HG03558 (cell line): Measurements from ENCODE around the gene HOXA7.

Experiments used
- ATAC-seq: cut with Tn5 transposase; IDR thresholded peaks from one replicate; pipeline ENCODE4 v1.9.1; 2021; ENCODE audit warnings: moderate number of reproducible peaks; ENCODE audit not compliant: unreplicated experiment; ENCODE audit errors: extremely low read depth

Gene HOXA7

DNA sequence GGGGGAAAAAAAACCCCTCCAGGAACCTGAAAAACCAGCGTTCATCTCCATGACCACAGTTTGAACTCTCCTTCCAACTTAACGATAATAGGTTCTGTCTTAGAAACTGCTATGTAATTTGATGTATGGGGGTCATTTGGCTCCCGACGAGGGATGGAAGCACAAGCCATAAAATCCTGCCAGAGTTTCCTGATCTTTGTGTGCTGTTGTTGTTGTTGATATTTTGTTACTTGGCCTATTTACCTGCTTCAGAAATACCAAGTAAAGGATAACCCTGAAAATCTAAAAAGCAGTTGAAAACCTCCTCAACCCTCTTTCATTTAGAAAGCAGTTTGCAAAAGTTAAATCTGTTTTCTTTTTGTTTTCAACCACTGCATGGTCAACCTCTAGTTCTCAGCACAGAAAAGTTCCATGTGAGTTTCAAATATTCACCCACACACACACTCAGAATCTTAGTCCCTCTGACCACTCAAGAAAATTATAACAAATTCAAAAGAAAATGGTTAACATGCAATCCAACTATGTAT lies 44.7 kb downstream of the HOXA7 start:
- no peak for ATAC-seq

DNA sequence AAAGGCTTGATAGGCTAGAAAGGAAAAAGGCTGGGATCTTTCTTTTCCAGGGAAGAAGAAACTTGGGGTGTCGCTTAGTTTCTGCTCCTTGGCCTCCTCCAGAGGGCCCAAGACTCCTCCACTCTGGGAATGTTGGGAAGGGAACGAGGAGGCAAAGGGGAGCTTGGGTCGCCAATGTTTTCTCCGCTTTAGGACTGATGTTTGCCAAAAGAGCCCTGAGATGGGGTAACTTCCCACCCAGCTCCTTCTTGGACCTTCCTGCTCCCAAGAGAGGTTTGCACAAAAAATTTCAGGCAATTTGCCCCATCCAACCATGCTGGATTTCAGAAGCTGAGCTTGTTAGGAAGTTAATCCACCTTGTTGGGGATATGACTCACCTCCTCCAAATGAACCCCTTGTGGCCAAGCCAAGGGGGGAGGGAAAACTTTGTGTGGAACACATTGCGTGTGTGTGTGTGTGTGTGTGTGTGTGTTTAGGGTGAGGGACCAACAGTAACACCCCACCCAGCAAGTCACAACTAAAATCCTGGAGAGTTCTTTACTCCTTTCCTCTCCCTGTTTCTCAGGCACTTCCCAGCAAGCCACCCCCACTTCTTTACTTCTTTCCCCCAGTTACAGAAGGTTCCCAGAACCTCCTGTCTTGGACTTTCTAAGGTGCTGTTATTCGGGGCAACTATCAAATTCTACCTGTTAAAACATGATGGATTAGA lies 45.3 kb downstream of the HOXA7 start:
- ATAC-seq, result no peak

DNA sequence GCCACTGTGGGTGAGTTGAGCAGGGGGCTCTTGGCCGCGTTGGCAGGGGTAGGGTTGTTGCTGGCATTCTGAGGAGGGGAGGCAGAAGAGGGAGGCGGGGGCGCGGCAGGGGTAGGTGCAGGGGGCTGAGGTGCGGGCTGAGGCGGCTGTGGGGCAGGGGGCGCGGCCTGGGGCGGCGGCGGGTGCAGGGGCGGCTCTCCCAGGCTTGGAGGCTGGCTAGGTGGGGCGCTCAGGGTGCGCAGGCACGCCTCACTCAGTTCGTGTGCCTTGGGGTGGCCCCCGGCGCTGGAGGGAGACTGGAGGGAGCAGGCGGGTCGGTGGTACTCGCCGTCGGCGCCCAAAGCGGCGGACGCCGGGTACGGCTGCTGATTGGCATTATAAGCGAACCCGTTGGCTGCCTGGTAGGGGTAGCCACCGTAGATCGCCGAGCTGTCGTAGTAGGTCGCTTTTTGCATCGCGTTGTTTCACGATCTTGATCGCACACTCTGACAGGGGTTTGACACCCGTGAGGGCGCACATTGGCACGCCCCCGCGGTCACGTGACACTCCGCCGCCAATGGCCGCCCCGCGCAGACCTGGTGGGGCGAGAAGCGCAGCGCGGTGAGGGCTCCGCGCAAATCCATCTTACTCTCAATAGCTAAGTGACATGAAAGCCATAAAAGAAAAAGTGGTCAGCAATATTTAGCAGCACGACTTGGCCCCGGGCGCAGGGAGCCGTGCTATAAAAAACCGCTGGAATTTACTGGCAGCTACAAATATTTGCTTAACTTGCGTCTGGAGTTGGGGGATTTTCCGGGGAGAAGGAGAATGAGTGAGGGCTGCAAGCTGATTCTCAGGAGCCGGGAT lies 46.1 kb downstream of the HOXA7 start:
- ATAC-seq, result no peak

DNA sequence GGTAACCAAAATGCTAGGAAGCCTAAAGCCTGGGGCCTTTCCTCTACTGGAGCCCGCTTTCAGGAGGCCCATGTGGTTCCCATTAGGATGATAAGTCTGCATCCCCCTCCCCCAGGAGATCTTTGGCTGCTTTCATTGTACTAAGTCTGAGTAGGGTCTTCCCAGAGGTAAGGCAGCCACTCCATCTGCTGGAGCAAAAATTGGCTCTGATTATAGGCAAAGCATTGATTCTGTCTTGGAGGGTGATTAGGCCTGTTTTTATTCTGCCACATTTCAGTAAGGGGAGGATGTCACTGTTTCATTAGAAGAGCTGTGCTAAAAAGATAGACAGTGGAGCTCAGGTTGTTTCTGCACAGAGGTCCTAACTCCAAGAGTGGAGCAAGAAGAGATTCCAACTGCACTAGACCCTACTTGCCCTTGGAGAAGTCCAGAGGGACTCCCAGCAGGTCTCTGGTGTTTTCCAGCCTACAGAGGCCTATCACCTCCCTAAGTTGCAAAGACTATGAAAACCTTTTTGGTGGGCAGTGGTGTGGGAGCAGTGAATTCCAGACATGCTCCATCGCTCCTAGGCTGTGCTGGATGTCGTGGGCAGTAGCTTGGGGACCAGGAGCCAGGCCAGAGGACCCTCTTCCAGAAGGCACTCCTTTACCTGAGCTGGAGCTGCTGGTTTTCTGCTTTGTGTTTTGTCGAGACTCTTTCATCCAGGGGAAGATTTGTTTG lies 46.8 kb downstream of the HOXA7 start:
- ATAC-seq, result no peak

DNA sequence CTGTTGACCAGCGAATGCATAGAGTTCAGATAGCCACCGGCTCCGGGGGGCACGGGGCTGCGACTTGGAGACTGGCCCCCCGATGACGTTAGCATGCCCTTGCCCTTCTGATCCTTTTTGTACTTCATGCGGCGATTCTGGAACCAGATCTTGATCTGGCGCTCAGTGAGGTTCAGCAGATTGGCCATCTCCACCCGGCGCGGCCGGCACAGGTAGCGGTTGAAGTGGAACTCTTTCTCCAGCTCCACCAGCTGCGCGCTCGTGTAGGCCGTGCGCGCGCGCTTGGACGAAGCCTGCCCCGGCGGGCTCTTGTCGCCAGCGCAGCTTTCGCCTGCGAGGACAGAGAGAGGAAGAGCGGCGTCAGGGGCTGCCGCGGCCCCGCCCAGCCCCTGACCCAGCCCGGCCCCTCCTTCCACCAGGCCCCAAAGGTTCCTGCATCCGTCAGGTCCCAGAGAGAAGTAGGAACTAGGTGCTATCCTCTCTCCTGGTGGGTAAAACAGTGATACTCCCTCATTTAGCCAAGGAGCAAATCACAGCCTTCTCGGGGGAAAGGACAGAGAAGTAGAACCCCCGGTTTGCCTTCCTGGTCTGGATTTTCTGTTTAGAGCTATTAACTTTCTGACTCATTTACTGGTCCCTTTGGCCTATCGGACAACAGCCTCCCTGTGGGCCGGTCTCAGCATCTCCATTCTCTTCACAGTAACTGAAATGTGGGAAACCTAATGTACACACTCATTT lies 47.9 kb downstream of the HOXA7 start:
- no peak for ATAC-seq

DNA sequence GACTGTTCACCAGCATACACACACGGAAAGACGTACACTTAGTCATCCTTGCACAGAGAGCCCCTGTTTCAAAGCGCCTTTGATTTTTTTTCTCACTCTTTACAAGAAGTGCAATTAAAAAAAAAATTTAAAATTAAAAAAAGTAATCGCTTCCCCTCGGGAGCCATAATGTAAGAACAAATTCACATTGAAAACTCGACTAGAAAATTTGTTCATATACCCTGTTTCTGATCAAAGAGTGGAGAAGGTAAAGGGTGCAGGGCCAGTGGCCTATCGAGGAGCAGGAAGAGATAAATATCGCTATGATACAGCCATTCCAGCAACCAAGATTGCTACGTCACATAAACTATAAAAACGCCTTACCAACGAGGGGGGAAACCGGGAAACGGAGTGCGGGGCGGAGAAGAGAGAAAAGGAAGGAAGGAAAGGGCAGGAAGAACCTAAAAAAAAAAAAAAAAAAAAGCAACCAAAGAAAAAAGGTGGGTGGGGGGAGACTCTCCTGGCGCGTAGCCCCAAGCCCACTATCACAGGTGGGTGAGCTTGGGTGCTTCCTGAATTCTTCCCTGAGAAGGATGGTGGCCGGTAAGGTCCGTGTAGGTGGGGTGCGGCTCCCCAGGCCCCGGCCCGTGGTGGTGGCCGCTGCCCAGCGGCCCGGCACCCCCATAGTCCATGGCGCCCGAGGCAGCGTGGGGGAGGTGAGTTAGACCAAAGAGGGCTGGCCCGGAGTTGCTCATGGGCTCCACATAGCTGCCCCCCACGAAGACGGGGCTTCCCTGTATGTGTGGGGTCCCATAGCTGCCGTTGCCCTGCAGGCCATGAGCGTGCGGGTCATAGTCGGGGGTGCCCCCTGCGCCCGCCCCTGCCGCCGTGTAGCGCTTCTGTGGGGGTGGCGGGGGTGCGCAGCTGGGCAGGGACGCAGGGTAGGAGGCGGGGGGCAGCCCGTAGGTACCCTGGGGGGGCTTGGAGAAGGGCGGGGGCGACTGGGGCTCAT lies 48.8 kb downstream of the HOXA7 start:
- ATAC-seq, result no peak

DNA sequence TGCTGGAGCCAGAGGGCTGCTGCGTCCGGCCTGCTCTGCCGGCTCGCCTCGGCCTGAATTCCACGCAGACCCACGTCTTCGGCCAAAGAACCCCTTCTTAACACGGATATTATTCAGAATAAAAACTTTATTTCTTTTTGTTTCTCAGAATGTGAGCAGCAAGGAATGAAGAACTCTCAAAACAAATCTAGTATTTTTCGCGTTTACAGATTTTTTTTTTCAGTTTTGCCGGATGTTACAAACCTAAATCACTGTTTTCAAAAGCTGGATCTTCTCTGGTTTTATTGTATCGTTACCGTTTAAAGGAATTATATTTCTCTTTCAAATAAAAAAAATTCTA lies 49.6 kb downstream of the HOXA7 start:
- no peak for ATAC-seq

DNA sequence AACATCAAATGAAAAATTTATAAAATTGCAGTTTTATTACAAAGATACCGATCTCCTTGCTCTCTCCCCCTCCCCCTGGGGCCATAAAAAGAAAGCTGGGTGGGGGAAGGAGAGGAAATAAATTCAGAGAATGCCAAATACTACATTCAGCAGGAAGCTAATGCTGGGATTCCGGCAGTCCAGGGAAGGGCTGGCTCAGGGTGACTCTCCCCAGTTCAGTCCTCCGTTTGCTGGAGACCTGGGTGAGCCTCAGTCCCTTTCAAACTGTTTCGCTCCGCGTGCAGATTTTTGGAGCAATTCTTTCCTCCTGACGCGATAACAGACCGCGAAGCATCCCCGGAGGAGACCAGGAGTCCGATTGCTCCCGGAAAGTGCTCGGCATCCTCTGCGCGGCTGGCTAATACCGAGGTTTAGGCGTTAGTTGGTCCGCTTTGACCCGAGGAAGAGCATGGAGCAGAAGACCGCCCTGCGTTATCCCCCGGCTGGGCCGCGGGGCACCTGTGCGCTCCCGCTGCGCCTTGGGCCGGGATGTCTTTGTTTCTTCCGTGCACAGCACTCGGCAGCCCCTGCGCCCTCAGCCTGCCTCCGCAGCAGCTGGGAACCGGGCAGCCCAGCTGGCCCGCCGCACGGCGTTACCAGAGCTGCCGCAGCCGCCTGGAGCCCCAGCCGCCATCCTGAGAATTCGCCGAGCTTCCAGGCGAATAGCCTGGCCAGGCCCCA lies 50.1 kb downstream of the HOXA7 start:
- no peak for ATAC-seq

DNA sequence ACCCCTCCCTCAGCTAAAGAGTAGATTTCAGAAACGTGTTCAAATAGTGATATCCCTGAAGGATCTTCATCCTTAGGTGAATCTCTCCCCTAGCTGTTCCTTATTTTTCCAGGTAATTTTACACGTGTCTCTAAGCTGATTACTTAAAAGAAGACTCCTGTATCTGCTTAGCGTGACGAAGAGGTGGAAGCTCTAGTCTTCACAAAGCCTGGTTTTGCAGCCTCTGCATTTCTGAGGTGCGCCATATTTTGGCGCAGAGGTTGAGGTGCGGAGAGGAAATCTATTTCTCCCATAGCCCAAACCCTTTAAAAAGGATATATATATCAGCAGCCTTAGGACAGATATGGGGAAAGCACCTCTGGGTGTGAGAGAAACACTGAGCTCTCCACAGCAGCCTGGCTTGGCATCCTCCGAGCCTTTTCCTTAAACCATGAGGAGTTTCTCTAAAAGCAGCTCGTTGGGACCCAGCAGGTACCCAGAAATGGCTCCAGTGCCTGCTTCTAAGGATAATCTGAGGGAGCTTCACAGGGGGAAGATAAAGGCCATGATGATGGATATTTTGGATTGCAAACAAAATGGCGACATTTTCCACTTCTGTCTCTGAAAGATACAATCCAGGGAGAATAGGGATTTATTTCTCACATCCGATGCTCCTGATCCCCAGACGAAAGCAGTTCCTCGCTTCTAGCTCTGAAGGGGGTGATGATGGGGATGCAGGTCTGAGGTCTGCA lies 51.0 kb downstream of the HOXA7 start:
- ATAC-seq, result no peak

DNA sequence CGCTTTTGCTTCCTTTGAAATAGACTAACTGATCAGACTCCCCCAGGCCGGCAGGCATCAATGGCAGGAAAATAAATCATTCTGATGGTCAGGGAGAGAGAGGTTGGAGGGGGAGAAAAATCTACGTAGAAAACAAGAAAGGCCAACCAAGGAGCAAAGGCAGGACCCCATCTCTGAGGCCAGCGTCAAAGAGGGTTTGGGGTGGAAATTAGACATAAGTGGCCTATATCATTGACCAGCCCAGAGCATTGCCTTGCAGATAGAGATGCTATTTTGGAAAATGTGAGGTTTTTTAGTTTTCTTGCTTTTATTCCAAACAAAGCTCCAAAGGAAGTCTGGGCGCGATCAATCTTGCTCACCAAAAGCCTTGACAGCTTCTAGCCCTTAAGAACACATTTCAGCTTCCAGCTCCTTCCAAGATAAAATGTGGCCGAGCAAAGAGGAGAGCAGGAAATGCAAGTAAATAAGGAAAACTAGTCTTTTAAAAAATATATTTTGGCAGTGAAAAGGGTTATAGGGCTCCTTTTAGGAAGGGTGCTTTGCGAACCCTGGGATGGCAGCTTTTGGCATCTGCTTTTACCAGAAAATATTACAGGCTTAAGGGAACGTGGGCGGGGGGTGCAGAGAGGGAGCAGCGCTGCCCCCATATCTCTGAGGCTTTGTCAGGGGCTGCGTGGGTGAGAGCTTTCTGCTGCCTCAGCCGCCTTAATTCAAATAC lies 52.0 kb downstream of the HOXA7 start:
- no peak for ATAC-seq
